ENCODE measurements around the gene MTARC1. TPM values are rescaled to one million over a fixed set of nuclear protein-coding genes. Genes with fewer than 3 reads are reported as not detected.

Gene MTARC1
- total RNA-seq, 4 donors from 2014 or later: 0.29 to 6.8 (median 5.1) TPM

Other genes starting within 250 kb of the MTARC1 start
- 10 to 100 TPM in 3 of 4 donors, 1 to 10 TPM in 1; 7.1 to 28.0 (median 12.9) TPM for gene C1orf115, start 96.5 kb upstream of the MTARC1 start, total RNA-seq
- gene MTARC2, start 38.6 kb upstream of the MTARC1 start, total RNA-seq: 10 to 100 TPM in 1 of 4 donors, 1 to 10 TPM in 3; 1.5 to 24.6 (median 6.8) TPM
- 10 to 100 TPM in 1 of 4 donors, 1 to 10 TPM in 2, under 1 TPM in 1; 0.26 to 35.9 (median 7.0) TPM for gene HLX, start 92.5 kb downstream of the MTARC1 start, total RNA-seq